ENCODE results near the gene PKN2. TPM values are rescaled to one million over a fixed set of nuclear protein-coding genes. Genes with fewer than 3 reads are reported as not detected.

Gene PKN2
- total and polyA plus RNA-seq, 2 of the 8 experiments (the other 6 are each of a cell fraction or from before 2014, with no cell fraction given): 7.8 to 32.0 TPM

GRCh38 chr1:88670462-88670861, 13.6 kb upstream of the PKN2 start:
- Histone ChIP-seq H2BK5ac (ENCODE audit: low read depth, low read length) (no peak overlapping the region), H3K36me3 (ENCODE audit: control insufficient read depth in 2 of 4, insufficient read depth in 4 of 4, low read length in 3 of 4) (no peaks in the 10 kb centered on the region), H3K4me3 (ENCODE audit: extremely low read depth in 1 of 4, insufficient read depth in 2 of 4, low read depth in 3 of 4, low read length in 4 of 4) (no peak overlapping the region), H4K8ac (ENCODE audit: extremely low read depth, insufficient read depth, low read length) (no peak overlapping the region), H4K20me1 (replicated peaks in 1 of 2; ENCODE audit: control insufficient read depth in 1 of 2, insufficient read depth in 2 of 2, low read length in 2 of 2) (no peaks in the 10 kb centered on the region), H3K4ac (replicated peaks; ENCODE audit: insufficient read length, low read depth, low read length) (no peak overlapping the region), H3K27me3 (replicated peaks in 1 of 4; ENCODE audit: control insufficient read depth in 3 of 4, extremely low read depth in 1 of 4, insufficient read depth in 3 of 4, low read length in 3 of 4) (no peaks in the 10 kb centered on the region), H3K4me2 (ENCODE audit: insufficient read depth in 1 of 2, low read depth in 2 of 2, low read length in 2 of 2) (no peak overlapping the region), H2AFZ (ENCODE audit: low read length) (no peak overlapping the region), H3K56ac (replicated peaks; ENCODE audit: insufficient read length, low read depth, low read length) (no peak overlapping the region), H3K4me1 (replicated peaks in 1 of 4; ENCODE audit: control insufficient read depth in 3 of 4, insufficient read depth in 4 of 4, low read length in 3 of 4) (no peaks in the 10 kb centered on the region), H3K79me1 (ENCODE audit: low read depth, low read length) (no peaks in the 10 kb centered on the region), H2BK20ac (ENCODE audit: low read length) (no peak overlapping the region), H4K5ac (ENCODE audit: insufficient read length, low read depth, low read length) (no peak overlapping the region), H2AK5ac (ENCODE audit: low read depth, low read length) (no peak overlapping the region), H3K14ac (ENCODE audit: insufficient read length) (no peak overlapping the region), H3K9me3 (ENCODE audit: insufficient read depth in 2 of 2, low read depth in 1 of 2, low read length in 1 of 2) (no peaks in the 10 kb centered on the region), H3K79me2 (ENCODE audit: control insufficient read depth in 1 of 2, insufficient read depth in 2 of 2, low read length in 2 of 2) (no peaks in the 10 kb centered on the region), H2BK12ac (ENCODE audit: low read depth, low read length) (no peak overlapping the region), H4K91ac (replicated peaks; ENCODE audit: insufficient read length, low read length) (no peak overlapping the region), H3K9ac (replicated peaks in 1 of 4; ENCODE audit: extremely low read depth in 1 of 4, low read depth in 3 of 4, low read length in 3 of 4) (no peak overlapping the region), H3K23me2 (ENCODE audit: low read depth, low read length) (no peaks in the 10 kb centered on the region), H3K18ac (ENCODE audit: extremely low read depth, low read length) (no peak overlapping the region), H2BK120ac (replicated peaks; ENCODE audit: low read depth, low read length) (no peak overlapping the region), H3K23ac (ENCODE audit: insufficient read length) (no peak overlapping the region), H2BK15ac (ENCODE audit: low read length) (no peak overlapping the region), H3K27ac (ENCODE audit: low read depth, low read length) (no peak overlapping the region)
- POLR2A ChIA-PET (ENCODE audit: partially characterized antibody): no interaction called here
- CTCF ChIA-PET (ENCODE audit: partially characterized antibody): no interaction called here
- 80% methylated on average over 3 of the region's 3 CpGs; no CpG with 5 or more reads in 1 of the 2 experiments for WGBS, 2 experiments (ENCODE audit: extremely low coverage in 1 of 2, insufficient coverage in 1 of 2, insufficient read length in 1 of 2, insufficient replicate concordance in 2 of 2, low coverage in 1 of 2, low lambda C conversion rate in 2 of 2, missing lambda C conversion rate in 1 of 2)
- FAIRE-seq (no peak), DNase-seq (ENCODE audit: low read depth in 1 of 2, low spot score in 2 of 2) (no peak)
- TF ChIP-seq SUZ12 (IDR thresholded peaks at IDR 0.05; ENCODE audit: low read length): no peak
- TF ChIP-seq EZH2 (IDR thresholded peaks at IDR 0.05; ENCODE audit: low read depth, low read length, severe bottlenecking): no peak
- no peak for TF ChIP-seq RFX5 (IDR thresholded peaks at IDR 0.05; ENCODE audit: borderline replicate concordance, low read depth, low read length)
- no peak for TF ChIP-seq KDM4A (IDR thresholded peaks at IDR 0.05; ENCODE audit: low read depth, low read length, severe bottlenecking)
- TF ChIP-seq SAP30 (IDR thresholded peaks at IDR 0.05; ENCODE audit: insufficient read depth, insufficient replicate concordance, low read length): no peak
- TF ChIP-seq MAFK (IDR thresholded peaks at IDR 0.05; ENCODE audit: low read depth, low read length): no peak
- TF ChIP-seq, protein P1, sequence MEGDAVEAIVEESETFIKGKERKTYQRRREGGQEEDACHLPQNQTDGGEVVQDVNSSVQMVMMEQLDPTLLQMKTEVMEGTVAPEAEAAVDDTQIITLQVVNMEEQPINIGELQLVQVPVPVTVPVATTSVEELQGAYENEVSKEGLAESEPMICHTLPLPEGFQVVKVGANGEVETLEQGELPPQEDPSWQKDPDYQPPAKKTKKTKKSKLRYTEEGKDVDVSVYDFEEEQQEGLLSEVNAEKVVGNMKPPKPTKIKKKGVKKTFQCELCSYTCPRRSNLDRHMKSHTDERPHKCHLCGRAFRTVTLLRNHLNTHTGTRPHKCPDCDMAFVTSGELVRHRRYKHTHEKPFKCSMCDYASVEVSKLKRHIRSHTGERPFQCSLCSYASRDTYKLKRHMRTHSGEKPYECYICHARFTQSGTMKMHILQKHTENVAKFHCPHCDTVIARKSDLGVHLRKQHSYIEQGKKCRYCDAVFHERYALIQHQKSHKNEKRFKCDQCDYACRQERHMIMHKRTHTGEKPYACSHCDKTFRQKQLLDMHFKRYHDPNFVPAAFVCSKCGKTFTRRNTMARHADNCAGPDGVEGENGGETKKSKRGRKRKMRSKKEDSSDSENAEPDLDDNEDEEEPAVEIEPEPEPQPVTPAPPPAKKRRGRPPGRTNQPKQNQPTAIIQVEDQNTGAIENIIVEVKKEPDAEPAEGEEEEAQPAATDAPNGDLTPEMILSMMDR (IDR thresholded peaks at IDR 0.05; ENCODE audit: control extremely low read depth in 1 of 3, insufficient read depth in 1 of 3, low read depth in 1 of 3, low read length in 3 of 3): no peak
- no peak for TF ChIP-seq RAD21 (IDR thresholded peaks at IDR 0.05 in 1 of 2, conservative IDR thresholded peaks at IDR 0.05 in 1 of 2; ENCODE audit: low read depth in 2 of 2, low read length in 2 of 2)
- TF ChIP-seq ATF2 (IDR thresholded peaks at IDR 0.05; ENCODE audit: low read length): no peak

Measured in H1 (cell line).